ENCODE measurements around the gene USP47. TPM values are rescaled to one million over a fixed set of nuclear protein-coding genes. Genes with fewer than 3 reads are reported as not detected.

Gene USP47
- total RNA-seq, 1 donor from 2014 or later, result 71.7 TPM

DNA sequence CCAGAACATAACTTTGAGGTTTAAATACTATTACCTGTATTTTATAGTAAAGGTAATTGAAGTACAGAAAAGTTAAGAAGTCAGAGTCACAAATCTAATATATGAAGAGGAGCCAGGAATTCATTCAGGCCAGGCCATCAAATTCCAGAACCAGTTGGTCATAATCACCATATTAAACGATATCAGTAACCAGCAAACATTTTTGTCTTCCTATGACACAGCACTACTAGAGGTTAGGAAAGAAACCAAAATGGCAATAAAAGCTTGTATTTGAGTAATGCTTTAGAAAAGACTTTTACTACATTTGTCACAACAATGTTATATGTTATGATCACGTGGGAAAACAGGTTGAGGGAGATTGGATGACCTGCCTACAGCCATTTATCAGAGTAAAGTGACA lies 104.4 kb downstream of the USP47 start:
- Histone ChIP-seq H3K9me3 (ENCODE audit: low read depth) (no peaks in the 10 kb centered on the region), H3K4me3 (no peak overlapping the region), H3K27ac (no peak overlapping the region), H3K36me3 (peaks cover 20% of the 10 kb centered on the region), H3K4me2 (no peak overlapping the region), H3K9ac (no peak overlapping the region), H3K79me2 (ENCODE audit: low read depth) (no peaks in the 10 kb centered on the region), H3K27me3 (no peaks in the 10 kb centered on the region), H4K20me1 (ENCODE audit: low read depth) (no peaks in the 10 kb centered on the region), H3F3A (ENCODE audit: low read depth) (no peaks in the 10 kb centered on the region), H3K4me1 (peaks cover 4% of the 10 kb centered on the region), H2AFZ (replicated peaks) (no peak overlapping the region)
- Mint-ChIP-seq H3K9me3 (no peaks in the 10 kb centered on the region), H3K27me3 (ENCODE audit: insufficient read depth, low read depth) (no peaks in the 10 kb centered on the region), H3K36me3 (peaks cover 48% of the 10 kb centered on the region), H3K4me3 (no peak overlapping the region), H3K4me1 (peaks cover 22% of the 10 kb centered on the region), H3K27ac (no peak overlapping the region)
- no peak for DNase-seq (ENCODE audit: low spot score)
- TF ChIP-seq, protein P1, sequence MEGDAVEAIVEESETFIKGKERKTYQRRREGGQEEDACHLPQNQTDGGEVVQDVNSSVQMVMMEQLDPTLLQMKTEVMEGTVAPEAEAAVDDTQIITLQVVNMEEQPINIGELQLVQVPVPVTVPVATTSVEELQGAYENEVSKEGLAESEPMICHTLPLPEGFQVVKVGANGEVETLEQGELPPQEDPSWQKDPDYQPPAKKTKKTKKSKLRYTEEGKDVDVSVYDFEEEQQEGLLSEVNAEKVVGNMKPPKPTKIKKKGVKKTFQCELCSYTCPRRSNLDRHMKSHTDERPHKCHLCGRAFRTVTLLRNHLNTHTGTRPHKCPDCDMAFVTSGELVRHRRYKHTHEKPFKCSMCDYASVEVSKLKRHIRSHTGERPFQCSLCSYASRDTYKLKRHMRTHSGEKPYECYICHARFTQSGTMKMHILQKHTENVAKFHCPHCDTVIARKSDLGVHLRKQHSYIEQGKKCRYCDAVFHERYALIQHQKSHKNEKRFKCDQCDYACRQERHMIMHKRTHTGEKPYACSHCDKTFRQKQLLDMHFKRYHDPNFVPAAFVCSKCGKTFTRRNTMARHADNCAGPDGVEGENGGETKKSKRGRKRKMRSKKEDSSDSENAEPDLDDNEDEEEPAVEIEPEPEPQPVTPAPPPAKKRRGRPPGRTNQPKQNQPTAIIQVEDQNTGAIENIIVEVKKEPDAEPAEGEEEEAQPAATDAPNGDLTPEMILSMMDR (IDR thresholded peaks at IDR 0.05), result no peak
- TF ChIP-seq EZH2 (IDR thresholded peaks at IDR 0.05), result no peak

DNA sequence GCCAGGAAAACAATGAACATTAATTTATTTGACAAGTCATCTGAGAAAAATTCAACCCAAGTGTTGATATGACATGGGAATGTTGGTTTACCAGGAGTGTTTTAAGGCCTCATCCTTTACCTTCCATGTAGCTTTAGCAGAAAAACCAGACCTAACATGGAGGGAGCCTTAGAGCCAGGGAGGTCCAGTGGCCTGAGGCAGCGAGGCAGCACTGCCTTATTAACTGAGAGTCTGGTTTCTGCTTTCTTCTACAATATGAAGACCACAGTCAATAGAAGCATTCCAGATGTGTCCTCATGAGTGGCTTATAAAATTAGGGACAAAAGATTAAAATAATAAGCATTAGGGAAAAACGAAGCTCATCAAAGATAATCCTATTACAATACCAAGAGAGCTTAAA lies 105.1 kb downstream of the USP47 start:
- Histone ChIP-seq H3K9ac (no peak overlapping the region), H3K27ac (peak overlapping the region; percentile 26), H3K4me3 (no peak overlapping the region), H3K36me3 (peaks cover 17% of the 10 kb centered on the region), H3K9me3 (ENCODE audit: low read depth) (no peaks in the 10 kb centered on the region), H3F3A (ENCODE audit: low read depth) (no peaks in the 10 kb centered on the region), H2AFZ (replicated peaks) (no peak overlapping the region), H3K27me3 (no peaks in the 10 kb centered on the region), H3K4me2 (no peak overlapping the region), H3K79me2 (ENCODE audit: low read depth) (no peaks in the 10 kb centered on the region), H4K20me1 (ENCODE audit: low read depth) (no peaks in the 10 kb centered on the region), H3K4me1 (no peaks in the 10 kb centered on the region)
- Mint-ChIP-seq H3K4me1 (peaks cover 17% of the 10 kb centered on the region), H3K4me3 (no peak overlapping the region), H3K36me3 (peaks cover 50% of the 10 kb centered on the region), H3K27me3 (ENCODE audit: insufficient read depth, low read depth) (no peaks in the 10 kb centered on the region), H3K27ac (no peak overlapping the region), H3K9me3 (no peaks in the 10 kb centered on the region)
- DNase-seq (ENCODE audit: low spot score), result no peak
- TF ChIP-seq EZH2phosphoT487 (IDR thresholded peaks at IDR 0.05) (no peak), EZH2 (IDR thresholded peaks at IDR 0.05) (no peak)
- TF ChIP-seq, protein P1 (IDR thresholded peaks at IDR 0.05), result no peak

DNA sequence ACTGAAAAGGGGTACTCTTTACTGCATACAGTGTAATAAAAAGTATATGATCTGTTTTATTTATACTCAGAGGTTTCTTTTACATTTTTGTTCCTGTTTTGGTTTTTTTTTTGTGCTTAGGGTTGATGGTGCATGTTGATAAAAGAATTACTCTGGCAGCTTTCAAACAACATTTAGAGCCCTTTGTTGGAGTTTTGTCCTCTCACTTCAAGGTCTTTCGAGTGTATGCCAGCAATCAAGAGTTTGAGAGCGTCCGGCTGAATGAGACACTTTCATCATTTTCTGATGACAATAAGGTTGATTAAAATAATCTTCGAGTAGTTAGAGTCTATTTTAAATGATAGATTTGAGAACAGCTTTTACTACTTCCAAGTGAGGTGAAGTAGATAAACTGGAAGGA lies 106.1 kb downstream of the USP47 start:
- TF ChIP-seq EZH2phosphoT487 (IDR thresholded peaks at IDR 0.05) (no peak), EZH2 (IDR thresholded peaks at IDR 0.05) (no peak)
- TF ChIP-seq, protein P1 (IDR thresholded peaks at IDR 0.05), result no peak
- Histone ChIP-seq H3K4me2 (no peak overlapping the region), H3K9me3 (ENCODE audit: low read depth) (no peaks in the 10 kb centered on the region), H3K27ac (peak overlapping the region; percentile 13), H3K4me1 (no peaks in the 10 kb centered on the region), H3K27me3 (no peaks in the 10 kb centered on the region), H3K79me2 (ENCODE audit: low read depth) (no peaks in the 10 kb centered on the region), H4K20me1 (ENCODE audit: low read depth) (no peaks in the 10 kb centered on the region), H3K4me3 (no peak overlapping the region), H3K36me3 (peaks cover 17% of the 10 kb centered on the region), H3F3A (ENCODE audit: low read depth) (no peaks in the 10 kb centered on the region), H2AFZ (replicated peaks) (no peak overlapping the region), H3K9ac (no peak overlapping the region)
- H3K36me3 Mint-ChIP-seq, result peaks cover 52% of the 10 kb centered on the region
- H3K27ac Mint-ChIP-seq, result no peak overlapping the region
- no peak for DNase-seq (ENCODE audit: low spot score)
- peaks cover 11% of the 10 kb centered on the region for H3K4me1 Mint-ChIP-seq
- H3K9me3 Mint-ChIP-seq, result no peaks in the 10 kb centered on the region
- H3K27me3 Mint-ChIP-seq (ENCODE audit: insufficient read depth, low read depth), result no peaks in the 10 kb centered on the region
- H3K4me3 Mint-ChIP-seq, result no peak overlapping the region

All from neural progenitor cell (in vitro differentiated cells).